SU-DHL-6 (cell line): ENCODE measurements around the gene SIK3.

ENCODE experiments used
- CTCF ChIP-seq: fragments of 200-600 bp; sonication (generic); IDR thresholded peaks from one replicate; pipeline ENCODE4 v1.5.1; 2017; ENCODE audit warnings: antibody characterized with exemption, mild to moderate bottlenecking, low read length, moderate library complexity; ENCODE audit not compliant: insufficient read depth, poor library complexity, severe bottlenecking
- EZH2phosphoT487 ChIP-seq: fragments of 200-600 bp; sonication (generic), shearing (Covaris generic); conservative IDR thresholded peaks from 2 replicates; pipeline ENCODE4 v1.6.1; 2018; ENCODE audit warnings: mild to moderate bottlenecking, antibody characterized with exemption, low read length, moderate library complexity, mixed read lengths

- no peak for TF ChIP-seq CTCF
- no peak for TF ChIP-seq EZH2phosphoT487
Observed at GRCh38 chr11:116938471-116939070, 159.7 kb downstream of the SIK3 start.
